ENCODE results near the gene AGBL1.
A peak's percentile ranks its signal among the peaks of the same experiment; 100 is the strongest.

Gene AGBL1

GRCh38 chr15:86754846-86755245 lies 675.2 kb downstream of the AGBL1 start:
- no peak for DNase-seq

DNA sequence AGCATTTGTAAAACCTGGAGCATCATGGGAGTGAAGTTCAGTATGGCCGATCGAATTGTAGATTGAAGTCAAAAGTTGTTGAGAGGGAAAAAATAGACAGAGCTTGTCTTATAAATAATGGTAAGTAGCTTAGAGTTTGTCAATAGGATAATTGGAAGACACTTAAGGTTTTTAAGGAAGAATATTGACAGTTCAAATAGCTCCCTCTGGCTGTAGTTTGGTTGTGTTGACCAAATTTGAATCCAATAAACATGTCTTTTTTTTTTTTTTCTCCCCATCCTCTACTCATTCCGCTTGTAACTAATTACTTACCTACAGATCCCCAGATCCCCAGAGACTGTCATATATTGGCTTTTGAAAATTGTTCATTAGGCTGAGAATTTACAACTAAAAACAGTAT lies 677.0 kb downstream of the AGBL1 start:
- DNase-seq: no peak

- DNase-seq: no peak
Observed at GRCh38 chr15:86759800-86760523, 680.3 kb downstream of the AGBL1 start.

DNA sequence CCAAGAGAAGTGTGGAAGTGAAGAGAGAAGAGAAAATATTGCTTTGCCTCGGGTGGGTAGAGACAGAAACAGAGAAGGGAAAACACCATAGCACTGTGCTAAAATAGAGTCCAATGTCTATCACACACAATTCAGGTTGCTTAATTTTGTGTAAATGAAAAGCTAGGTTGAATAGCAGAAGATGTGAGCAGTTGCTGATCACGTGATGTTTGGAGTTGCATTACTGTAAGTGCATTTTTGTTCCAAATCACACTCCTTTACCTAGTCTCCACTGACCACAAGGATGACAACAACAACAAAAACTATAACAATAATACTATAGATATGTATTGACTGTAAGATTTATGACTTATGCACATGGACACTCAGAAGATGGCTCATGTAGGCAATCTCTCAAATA lies 683.2 kb downstream of the AGBL1 start:
- no peak for DNase-seq

DNA sequence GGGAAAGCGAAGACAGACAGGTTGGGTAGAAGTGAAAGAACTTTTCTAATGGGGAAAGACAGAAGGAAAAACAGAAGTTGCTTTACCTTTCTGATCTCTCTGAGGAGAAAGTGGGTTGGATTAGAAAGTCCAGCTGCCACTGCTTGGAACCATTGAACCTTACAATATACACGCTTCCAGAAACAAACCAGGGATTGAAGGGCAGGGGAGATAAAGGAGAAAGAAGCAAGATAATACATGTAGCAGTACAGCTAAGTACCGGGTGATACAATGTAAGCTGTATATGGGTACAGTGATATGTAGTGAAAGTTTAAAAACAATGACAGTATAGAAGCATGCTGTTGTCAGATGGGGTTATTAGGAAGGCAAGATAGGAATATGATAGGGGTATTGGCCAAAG lies 684.4 kb downstream of the AGBL1 start:
- DNase-seq: no peak

- peak; percentile 59 for DNase-seq
Observed at GRCh38 chr15:86765281-86765680, 685.6 kb downstream of the AGBL1 start.

DNA sequence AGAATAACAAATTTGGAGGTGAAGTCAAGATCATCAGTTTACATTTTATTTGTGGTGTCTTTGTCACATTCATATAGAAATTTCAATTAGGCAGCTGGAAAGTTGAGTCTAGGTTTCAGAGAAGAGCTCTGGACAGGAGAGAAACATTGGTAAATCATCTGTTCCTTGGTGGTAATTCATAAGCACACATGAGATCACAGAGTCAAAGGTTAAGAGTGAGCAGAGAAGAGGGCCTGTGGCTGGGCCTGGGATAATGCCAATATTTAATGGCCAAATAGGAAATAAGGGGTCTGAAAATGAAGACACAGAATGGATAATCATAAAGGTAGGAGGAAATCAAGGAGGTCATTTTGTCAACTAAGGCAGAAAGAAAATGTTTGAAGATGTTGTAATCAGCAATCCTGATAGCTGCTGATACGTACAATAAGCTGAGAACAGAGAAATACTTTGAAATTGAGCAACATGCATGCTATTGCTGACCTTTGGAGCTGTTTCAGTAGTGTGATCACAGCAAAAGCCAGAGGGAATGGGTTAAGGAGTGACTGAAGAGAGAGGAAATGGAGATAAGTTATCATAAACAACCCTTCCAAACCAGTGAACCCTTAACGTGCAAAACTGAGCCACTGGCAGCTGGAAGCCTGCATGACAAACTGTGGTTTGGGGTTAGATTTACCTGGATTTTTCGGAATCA lies 692.8 kb downstream of the AGBL1 start:
- no peak for DNase-seq

DNA sequence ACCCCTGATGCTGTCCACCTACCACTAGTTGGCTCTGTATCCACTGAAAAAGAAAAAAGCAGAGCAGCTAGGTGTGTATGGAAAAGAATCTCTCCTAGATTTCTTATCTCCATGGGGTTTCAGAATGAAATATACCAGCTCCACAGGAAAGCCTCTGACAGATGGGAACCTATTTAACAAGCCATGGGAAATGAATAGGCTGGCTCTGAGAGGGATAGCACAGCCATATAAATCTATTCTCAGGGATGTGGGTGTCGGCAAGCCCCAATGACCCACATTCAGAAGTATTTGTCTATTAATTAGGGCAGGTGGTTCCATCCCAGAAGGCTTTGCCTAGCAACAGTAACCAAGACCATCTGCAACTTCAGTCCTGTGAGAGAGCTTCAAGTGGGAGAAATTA lies 694.1 kb downstream of the AGBL1 start:
- peak; percentile 70 for DNase-seq

- no peak for DNase-seq
Observed at GRCh38 chr15:86776145-86776544, 696.5 kb downstream of the AGBL1 start.

DNA sequence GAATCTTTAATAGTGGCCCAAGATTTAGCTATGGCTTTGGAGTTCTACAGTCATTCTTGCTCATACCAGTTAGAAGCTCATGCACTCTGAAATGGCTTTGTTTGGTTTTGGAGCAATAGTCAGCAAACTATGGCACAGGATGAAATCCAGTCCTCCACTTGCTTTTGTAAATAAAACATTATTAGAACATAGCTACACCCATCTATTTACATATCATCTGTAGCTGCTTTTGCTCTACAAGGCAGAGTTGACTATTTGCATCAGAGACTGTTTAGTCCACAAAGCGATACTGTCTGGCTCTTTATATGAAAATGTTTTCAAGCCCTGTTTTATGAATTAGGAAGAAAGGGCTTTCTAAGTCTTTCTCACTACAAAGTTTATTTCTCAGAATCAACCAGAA lies 716.9 kb downstream of the AGBL1 start:
- no peak for DNase-seq

GRCh38 chr15:86797135-86797534 lies 717.5 kb downstream of the AGBL1 start:
- DNase-seq: no peak

DNA sequence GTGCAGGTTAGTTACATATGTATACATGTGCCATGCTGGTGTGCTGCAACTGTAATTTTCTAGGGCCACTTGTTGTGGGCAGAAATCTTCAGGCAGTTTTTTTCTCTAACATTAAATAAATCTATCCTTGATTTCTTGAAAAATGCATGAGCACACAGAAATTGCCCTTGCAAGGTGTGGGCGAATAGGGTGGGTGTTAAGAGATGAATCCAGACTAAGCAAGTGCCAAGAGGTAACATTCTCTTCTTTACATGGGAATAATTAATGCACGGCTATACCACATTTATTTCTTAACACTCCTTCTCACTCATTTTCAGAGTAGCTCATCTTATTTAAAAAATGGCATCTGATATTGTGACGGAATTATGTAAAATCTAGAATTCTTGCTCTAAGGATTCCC lies 719.6 kb downstream of the AGBL1 start:
- DNase-seq: no peak

GRCh38 chr15:86802244-86802643 lies 722.6 kb downstream of the AGBL1 start:
- DNase-seq: no peak

GRCh38 chr15:86804406-86804805 lies 724.7 kb downstream of the AGBL1 start:
- DNase-seq: no peak

GRCh38 chr15:86810329-86810728 lies 730.7 kb downstream of the AGBL1 start:
- DNase-seq: no peak

DNA sequence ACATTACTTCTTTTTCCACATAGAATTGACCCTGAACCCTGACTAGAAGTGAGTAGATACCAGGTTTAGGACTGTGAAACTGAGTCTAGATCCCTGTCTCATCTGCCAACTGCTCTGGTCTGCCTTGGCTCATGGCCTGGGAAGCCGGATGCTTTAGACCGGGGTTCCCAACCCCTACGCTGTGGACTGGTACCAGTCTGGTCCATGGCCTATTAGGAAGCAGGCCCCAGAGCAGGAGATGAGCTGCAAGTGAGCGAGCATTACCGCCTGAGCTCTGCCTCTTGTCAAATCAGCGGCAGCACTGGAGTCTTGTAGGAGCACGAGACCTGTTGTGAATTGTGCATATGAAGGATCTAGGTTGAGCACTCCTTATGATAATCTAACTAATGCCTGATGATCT lies 734.2 kb downstream of the AGBL1 start:
- no peak for DNase-seq

DNA sequence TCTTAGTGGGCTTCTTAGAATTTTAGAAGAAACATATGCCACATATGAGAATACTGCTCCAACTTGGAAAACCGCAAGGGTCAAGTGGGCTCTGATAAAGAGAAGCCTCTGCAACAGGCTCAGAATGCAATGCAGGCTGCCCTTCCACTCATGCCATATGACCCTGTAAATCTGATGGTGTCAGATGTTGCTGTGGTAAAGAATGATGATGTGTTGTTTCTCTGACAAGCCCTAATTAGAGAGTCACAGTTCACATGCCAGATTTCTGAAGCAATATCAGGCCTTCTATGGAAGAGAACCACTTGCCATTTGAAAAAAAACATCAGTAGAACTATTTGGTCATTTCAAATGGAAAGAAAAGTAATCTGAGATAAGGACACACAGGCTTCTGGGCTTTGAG lies 749.6 kb downstream of the AGBL1 start:
- DNase-seq: no peak

- no peak for DNase-seq
Observed at GRCh38 chr15:86830304-86830703, 750.6 kb downstream of the AGBL1 start.

DNA sequence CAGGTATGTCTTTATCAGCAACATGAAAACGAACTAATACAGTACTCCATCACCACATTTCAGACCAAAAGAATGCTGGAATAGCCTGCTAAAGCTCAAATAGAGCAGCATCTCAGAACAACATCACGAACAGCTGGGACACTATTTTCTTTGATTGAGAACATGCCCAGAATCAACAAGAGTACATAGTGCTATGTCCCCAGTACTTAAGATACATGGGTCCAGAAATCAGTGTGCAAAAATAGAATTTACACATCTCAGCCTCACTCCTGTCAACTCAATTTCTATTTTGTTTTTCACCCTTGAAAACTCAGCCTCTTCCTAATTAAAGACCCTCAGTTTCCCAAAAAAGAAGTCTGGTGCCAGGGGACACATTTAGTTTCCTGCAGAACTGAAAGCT lies 753.9 kb downstream of the AGBL1 start:
- DNase-seq: no peak

GRCh38 chr15:86834115-86834863 lies 754.6 kb downstream of the AGBL1 start:
- no peak for DNase-seq

DNA sequence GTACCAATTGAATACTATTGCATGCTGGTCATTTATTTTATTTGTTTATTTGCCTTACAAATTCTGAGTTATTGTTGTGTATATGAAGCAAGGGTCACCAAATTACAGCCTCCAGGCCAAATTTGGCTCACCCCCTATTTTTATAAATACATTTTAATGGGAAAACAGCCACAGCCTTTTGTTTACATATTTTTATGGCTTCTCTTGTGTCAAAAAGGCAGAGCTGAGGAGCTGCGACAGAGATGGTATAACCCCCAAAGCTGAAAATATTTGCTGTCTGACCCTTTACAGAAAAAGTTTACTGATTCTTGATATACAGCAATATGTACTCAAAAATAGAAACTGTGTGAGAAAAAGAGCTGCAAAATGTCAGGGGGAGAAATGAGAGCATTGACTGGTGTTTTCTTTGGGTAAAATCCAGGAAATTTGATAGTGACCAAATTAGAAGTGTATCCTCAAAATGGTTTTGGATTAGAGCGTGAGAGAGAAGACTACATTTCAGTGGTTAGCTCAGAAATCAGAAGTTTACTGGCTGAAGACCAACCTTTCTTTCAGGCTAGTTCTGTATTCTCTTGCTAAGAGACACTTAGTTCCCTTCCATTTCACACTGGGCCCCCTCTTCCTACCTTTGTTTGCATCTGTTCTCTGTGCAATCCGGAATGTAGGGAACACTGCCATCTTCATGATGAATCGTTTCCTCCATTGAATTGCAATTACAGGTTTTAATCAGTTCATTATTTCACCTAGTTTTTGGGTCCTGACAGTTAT lies 757.8 kb downstream of the AGBL1 start:
- no peak for DNase-seq

DNA sequence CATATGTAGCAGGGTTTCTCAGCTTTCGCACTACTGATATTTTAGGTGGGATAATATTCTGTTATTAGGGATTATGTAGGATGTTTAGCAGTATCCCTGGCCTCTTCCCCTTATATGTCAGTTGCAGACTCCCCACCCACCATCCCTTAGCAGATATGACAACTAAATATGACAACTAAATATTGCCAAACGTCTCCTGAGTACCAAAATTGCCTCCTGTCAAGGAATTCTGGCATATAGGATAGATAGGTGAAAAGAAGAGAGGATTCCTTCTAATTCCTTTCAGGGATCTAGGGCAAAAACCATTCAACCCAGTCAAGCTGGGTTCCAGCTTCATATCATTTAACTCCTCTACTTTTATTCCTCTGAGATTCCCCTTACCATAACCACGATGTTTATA lies 759.8 kb downstream of the AGBL1 start:
- DNase-seq: no peak

DNA sequence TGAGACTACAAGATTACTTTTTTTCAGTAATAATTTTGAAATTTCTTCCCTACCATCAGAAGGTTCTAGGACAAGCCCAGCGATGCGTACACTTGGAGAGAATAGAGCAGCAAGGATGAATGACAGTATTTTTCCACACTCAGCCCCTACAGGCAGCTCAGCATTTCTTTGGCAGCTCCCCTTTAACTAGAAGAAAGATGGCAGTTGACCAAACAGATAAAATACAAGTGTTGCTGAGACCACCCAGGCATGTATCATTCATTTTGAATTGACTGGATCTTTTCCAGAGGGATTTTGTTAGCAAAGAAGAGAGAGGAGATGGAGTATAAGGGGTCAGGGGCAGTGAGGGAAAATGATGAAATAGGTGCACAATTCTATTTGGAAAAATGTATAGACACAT lies 761.3 kb downstream of the AGBL1 start:
- DNase-seq: no peak

Measured in NCI-H2171 (cell line).